GM19035 (cell line): Measurements from ENCODE around the gene ROBO1.
"Not testable (repeated sequence)": the region's sequence is repeated elsewhere in the genome, so short reads cannot be mapped to it uniquely, and the experiment has no call there.

Source experiments
- ATAC-seq: cut with Tn5 transposase; IDR thresholded peaks from one replicate; pipeline ENCODE4 v1.9.1; 2021; ENCODE audit not compliant: unreplicated experiment

The ROBO1 gene

DNA sequence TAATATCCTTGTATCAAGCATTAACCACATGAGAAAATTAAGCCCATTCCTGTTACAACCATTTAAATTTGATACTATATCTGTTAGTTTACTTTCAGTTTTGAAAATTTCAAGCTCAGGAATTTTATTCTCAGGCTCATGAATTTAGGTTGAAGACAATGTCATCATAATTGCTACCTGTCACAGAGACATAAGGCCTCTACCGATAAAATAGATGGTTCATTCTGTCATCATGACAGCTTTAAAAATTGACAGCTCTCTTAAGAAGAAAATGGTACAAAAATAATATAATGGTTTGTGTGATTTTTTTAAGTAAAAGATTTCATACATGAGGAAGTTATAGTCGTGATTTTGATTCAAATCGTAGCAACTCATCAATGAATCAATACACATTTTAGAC lies 1003.2 kb downstream of the ROBO1 start:
- ATAC-seq: no peak

DNA sequence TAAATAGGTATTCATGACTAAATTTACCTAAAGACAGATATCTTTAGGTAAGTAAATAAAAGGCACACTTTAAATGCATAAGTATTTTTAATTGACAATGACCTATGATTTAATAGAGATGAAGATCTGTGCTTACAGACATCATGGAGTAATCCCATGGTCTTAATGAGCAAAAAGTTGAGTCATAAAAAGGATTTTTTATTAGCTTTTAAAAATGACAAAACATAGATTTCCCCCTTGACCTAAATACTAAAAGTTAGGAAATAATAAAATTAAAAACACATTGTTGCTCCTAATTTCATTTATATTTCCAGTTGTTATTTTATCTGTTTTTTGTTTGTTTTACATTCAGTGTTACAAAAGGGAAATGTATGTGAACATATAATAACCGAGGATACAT lies 1005.7 kb downstream of the ROBO1 start:
- ATAC-seq: no peak

DNA sequence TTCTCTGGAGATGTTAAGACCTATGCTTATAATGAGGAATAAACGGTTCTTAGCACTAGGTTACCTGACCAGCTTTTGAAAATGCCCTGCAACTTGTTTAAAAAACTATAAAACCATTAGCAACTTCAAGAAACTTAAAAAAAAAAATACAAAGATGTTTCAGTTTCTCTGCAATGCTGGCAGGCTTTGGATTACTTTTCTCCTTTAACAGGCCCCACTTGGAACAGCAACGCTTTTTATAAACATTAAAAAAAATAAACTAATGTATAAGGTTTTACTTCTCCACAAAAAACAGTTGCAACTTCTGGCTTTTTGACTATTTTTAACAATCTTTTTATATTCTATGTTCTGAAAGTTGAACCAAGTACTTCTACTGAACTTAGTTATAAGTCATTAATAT lies 1006.7 kb downstream of the ROBO1 start:
- ATAC-seq: no peak

DNA sequence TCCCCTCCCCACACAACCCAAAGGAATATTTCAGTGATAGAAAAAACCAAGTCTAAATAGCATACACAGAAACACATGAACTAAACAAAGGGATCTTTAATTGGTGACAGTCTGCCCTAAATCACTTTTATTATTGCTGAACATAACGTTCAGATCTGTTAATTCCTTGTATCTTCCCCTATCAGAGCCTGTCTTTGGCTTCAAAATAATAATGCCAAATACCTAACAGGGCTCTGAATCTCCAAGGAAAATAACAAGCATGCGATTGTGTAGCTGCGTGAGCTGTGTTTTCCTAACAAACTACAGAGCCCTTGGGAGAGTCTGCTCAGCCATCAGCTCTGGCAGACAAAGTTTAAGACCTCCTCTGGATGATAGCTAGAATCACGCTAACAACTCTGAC lies 1010.1 kb downstream of the ROBO1 start:
- ATAC-seq: no peak

DNA sequence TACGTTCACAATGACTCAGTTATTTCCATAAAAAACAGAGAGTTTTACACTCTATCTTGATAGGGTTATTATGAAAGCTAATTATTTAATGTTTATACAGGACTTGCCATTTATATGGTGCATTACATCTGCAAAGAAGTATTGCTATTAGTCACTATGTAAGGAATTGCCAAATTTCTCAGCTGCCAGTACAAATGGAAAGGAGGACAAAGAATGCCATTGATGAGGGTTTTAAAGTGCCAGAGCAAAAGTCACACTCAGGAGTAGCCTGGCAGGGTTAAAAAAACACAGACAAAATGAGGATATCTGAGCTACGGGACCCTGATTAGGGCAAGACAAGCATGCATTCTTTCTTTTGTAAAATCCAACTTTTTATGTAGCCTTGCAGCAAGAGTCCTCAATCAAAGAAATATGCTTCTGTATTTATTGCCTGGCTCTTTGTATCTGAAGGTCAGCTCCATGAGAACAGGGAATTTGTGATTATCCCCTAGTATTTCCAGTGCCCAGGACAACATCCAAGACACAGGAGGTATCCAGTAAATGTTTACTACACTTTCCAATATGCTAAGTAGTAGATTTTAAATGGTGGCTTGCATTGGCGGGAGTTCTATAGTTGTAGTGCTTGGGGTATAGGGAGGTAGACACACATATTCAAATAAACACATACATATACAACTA lies 1013.6 kb downstream of the ROBO1 start:
- ATAC-seq: no peak

DNA sequence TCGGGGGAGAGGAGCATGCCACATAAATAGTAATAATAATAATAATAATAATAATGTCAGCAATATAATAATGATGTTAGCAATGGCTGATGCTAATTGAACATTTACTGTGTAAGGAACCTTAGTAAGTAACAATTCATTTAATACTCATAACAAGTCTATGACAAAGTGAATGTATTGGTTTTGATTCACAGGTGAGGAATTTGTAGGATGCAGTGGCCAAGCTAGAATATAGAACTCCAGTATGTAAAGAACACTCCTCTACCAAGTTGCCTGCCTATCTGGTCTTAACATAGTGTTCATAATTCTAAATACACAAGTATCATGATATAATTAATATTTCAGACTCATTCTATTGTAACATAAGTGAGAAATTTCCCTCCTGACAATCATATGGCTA lies 1016.5 kb downstream of the ROBO1 start:
- no peak for ATAC-seq

DNA sequence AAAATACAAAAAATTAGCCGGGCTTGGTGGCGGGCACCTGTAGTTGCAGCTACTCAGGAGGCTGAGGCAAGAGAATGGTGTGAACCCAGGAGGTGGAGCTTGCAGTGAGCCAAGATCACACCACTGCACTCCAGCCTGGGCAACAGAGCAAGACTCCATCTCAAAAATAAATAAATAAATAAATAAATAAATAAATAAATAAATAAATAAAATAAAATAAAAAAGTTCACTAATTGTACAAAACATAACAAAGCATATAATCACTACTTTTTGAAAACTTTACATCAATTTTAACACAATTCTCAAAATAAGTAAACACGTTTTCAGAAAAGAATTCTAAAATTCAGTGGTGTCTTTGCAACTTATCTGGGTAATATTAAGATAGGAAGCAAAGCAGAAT lies 1017.5 kb downstream of the ROBO1 start:
- not testable (repeated sequence) for ATAC-seq

DNA sequence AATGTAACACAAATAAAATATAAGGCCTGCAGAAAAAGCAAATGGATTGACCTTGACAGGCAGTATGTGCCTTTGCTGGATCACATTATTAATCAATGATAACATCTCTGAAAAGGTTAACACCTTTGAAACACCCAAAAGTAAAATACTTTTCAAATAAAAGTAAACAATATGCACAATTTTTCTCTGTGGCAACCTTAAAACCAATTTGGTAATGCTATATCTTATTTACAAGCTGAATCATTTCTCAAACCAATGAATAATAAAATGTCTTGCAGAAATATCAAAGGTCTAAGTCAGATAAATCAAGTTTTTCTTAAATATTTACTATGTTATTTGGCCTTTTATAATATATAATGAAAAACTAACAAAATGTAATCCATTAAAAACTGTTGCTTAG lies 1018.7 kb downstream of the ROBO1 start:
- ATAC-seq: no peak

DNA sequence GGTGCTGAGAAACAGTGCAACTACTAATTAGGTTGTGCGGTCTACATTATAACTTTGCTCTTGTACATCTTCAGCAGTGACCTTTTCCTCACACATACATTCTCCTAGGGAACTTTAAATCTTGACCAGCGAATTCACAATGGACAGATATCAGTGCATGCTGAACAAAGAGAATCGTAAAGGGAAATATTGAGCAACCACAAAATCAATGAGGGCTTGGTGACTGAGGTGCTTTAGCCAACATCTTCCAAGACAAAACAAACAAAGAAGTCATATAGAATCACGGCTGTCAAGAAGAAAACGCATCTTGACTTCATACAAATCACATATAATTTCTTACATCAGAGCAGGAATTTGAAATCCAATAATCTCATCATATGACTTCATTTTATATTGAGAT lies 1022.0 kb downstream of the ROBO1 start:
- no peak for ATAC-seq

DNA sequence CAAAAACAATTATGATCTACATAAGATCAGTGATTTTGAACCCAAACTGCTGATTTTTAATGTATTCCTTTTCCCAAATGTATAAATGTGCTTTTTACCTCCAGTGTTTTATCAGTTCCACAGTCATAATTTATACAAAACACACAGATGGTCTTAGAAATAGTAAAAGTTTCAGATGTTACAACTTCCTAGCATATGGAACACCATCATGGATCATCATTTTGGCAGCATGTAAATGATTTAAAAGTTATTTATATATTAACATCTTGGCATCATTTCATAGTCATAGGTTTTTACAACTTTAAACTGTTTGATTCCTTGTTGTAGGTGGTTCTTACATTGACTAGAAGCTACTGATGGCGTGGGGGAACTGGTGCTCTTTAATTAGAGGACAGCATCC lies 1025.3 kb downstream of the ROBO1 start:
- ATAC-seq: no peak

DNA sequence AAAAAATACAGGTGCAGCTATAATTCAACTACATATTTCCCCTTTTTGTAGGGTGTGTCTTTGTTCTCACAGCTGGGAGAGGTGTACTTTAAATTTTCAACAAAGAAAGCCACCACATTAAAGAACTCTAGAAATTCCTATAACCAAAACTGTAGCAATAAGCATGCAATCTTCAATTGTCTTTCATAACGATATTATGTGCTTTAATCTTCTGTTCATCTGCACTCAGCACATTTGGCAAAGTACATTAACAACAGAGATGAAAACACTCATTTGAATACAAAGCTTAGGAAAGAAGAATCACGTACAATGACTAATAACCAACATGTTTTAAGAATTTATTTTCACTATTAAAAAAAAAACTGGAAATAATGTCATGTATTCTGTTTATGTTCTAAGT lies 1025.8 kb downstream of the ROBO1 start:
- no peak for ATAC-seq

DNA sequence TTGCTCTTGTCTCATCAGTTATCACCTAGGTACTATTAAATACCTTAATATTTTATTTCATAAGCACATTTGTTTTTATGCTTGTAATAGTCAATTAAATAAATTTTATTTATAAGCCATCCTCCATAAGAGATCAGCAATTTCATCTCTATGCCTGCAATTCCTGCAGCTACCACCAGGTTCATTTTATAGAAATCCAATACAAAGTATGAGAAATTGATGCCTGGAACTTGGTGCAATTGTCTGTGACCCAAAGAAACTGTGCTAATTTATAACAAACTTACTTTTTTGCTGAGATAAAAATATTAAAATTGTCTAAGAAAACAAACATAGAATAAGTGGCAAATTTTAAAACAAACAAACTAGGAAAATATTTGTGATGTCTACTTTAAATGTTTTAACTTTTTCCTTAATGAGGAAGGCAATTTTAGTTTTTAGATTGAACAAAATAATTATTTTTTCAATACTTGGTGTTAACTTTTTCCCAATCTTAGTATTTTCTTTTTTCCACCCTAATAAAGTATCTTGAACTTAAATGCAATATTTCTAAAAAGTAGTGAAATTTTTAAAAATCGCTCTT lies 1026.6 kb downstream of the ROBO1 start:
- ATAC-seq: no peak

DNA sequence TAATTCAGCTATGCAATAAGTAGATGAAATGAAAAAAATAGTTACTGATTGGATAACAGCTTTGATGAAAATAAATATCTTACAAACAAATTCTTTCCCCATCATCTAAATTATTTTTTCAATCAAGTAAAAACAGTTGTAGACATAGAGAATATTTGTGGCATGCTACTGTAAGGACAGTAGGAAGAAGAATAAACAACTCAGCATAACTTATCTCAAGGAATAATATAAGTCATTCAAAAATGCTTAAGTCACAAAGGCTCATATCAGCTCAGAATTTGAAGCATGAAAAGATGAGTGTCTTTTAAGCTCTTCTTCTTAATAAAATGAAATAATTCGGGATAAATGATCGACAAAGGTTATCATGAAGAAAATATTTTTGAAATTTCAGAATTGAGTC lies 1029.0 kb downstream of the ROBO1 start:
- no peak for ATAC-seq

DNA sequence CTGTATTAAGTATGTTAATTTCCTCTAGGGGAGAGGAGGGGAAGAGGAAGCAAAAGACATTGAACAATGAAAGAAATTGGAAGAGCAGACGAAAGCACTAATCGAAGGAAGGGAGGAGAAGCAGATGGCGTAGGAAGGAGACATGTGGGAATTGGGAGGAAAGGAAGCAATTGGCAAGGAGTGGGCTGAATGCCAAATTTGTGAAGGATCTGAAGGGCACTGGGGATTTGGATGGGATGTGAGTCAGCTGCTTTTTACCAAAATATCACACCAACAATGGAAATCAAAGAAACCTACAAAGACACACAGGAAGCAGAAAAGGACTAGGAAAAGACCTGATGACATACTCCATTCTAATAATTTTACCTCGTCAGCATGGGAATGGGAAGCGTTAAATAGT lies 1029.8 kb downstream of the ROBO1 start:
- ATAC-seq: no peak

DNA sequence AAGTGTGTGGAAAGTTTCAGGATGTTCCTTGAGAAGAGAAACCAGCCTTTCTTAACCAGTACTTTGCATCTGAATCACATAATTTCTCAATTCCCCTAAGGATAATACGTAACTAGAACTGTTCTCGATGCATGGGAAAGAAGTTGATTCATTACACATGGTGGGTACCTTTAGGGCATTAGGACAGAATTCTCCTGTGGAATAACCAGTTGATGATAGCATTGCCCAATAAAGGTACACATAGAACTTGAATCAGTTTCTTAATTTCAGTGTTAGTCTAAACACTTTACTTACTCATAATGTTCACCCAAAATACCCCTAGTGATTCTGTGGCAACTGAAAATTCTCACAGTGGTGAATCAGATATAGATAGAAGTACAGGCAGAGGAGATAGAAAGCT lies 1030.9 kb downstream of the ROBO1 start:
- ATAC-seq: no peak

DNA sequence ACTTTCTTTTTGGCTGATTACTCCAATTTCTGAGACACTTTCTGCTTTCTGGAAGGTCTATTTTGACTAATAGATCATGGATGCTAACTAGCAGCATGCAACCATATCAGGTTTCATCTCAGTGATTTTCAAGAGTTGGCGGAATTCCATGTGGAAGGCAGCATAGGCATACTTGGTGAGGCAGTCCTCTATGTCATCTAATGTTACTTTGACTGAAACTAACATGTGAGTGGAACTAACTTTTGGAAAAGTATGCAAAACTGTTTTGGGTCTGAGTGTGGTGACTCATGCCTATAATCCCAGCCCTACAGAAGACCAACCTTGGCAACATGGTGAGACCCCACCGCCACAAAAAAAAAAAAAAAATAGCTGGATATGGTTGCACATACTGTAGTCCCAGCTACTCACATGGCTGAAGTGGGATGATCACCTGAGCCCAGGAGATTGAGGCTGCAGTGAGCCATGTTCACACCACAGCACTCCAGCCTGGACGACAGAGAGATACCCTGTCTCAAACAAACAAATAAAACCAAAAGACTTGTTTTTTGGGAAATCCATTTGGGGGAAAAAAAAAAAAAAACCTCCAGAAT lies 1033.7 kb downstream of the ROBO1 start:
- no peak for ATAC-seq

DNA sequence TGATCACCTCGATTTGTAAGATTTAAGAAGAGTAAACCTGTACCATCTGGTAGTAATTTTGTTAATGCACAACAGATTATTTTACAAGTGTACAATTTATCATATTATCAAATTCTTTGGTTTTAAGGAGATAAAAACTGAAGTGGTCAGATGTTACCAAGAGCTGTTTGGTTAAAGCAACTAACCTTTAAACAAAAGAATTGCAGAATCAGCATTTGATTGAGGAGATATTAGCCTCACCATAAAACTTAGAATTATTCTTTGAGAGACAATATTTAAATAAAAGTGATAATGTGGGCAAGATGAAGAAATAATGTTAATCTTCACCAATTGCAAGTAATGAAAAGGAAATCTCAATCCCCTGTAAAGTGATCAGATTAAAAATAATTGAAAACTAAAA lies 1034.9 kb downstream of the ROBO1 start:
- no peak for ATAC-seq

DNA sequence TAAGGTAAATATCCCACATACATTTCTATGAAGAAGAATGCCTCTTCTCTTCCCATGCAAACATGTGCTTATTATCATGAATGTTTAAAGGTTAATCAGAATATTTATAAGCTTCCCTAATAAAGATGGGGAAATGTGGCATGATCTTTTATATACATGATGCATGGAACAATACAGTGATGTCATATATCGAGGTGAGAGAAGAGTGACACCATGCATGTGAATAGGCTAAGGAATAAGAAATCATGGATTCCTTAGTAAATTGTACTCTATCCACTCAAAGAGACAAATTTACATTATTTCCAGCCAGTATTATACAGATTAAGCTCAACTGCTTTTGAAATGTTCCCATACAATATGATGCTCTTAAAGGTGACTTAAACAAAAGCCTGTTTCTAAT lies 1035.3 kb downstream of the ROBO1 start:
- ATAC-seq: no peak

DNA sequence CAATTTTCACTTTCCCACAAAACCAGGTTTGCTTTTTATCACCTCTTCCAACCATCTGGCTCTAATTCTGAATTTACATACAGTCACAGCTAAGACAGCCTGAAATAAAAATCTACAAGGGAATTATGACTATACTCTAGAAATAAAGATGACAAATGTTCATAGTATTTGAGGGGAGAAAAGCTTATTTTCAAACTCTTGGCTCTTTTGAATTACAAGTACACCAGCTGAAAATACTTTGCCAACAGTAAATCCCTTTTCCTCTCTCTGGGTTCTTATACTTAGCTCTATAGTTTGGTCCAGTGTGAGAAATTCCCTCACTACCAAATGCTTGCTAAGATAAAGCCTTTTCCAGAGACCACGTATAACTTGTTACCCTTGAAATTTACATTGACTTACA lies 1037.9 kb downstream of the ROBO1 start:
- no peak for ATAC-seq

DNA sequence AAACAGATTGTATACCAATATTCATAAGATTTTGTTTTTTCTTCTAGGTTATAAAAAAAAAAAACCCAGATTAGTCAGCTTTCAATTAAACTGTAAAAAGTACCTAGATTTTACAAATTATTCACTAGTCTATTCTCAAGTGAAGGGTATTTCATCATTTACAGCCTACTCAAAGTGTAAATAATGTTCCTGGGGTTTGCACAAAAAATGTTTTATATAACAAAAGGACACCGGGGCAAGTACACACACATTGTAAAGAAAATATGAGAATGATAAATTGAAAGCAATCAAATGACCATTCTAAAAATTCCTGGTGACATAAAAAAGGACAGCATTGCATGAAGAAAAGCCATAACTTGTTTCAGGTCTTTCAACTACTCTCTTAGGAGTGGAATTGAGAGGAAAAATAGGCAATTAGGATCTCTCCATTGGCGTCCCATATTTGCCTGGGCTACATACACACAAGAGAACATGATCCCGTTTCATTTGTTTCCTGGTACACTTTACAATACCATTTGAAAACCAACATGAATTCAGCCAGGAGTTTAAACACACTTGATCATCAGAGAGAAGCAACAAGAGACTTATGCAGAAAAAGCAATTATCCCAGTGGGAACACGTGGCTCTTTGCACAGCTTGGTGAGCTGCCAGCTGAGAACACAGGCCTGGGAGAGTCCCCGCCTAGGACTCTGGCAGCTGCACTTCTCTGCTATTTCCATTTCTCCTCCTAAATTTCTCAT lies 1039.2 kb downstream of the ROBO1 start:
- ATAC-seq: no peak

DNA sequence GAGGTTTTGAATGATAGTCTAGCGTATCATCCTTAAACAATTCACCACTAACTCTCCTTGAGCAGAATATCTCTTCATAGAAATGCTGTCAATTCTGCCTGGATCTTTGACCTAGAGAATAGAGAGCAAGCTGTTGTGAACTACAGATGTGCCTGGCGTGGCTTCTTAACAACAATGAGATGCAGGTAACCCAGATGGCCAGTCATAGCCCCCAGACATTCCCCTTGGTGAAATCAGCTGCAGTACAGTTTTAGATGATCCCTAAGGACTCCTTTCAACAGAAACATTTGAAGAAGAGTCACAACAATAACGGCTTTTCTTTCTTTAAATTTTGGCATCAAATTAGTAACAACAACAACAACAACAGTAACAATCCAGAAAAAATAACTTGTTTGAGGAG lies 1041.3 kb downstream of the ROBO1 start:
- ATAC-seq: no peak

DNA sequence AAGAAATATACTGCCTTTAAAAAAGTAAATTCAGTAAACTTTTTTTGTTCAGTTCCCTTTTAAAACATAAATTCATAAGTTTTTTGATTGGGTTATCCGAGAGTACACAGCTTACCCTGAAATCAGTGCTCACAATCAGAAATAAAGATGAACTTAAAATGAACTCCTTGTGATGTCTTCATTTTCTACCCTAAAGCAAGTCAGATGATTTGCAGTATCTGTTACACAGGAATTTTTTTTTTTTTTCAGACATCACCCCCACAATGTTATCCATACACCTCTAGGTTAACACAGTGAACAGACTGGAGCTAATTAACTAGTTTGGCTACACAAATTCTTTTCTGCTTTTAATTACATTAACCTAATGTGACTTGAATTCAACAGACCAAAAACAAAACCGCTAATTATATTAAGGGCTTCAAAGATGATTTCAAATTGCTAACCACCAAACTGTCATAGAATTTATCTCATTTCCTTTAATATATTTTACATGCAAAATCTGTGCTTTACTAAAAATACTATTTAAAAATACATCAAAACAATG lies 1042.0 kb downstream of the ROBO1 start:
- no peak for ATAC-seq
